H9 (cell line): ENCODE results near the gene TP53TG5. TPM values are rescaled to one million over a fixed set of nuclear protein-coding genes. Genes with fewer than 3 reads are reported as not detected.

ENCODE experiments used
- DNase-seq: peaks from one replicate; pipeline ENCODE4 v3.0.0-alpha.2; 2017
- H2AFZ ChIP-seq: one replicate; pipeline ENCODE4 v1.6.1; 2013; ENCODE audit warnings: mild to moderate bottlenecking, low read length, control low read depth, moderate library complexity
- H2AK5ac ChIP-seq: 2 replicates; pipeline ENCODE4 v1.6.1; 2013; ENCODE audit warnings: low read length, control low read depth, mixed read lengths; ENCODE audit not compliant: insufficient read length
- H2BK120ac ChIP-seq: one replicate; pipeline ENCODE4 v1.6.1; 2013; ENCODE audit warnings: low read depth, mild to moderate bottlenecking, low read length, control low read depth, inconsistent platforms; ENCODE audit not compliant: poor library complexity, severe bottlenecking
- H2BK12ac ChIP-seq: 2 replicates; pipeline ENCODE4 v1.6.1; 2013; ENCODE audit warnings: low read length, control low read depth, mixed read lengths, low read depth; ENCODE audit not compliant: insufficient read length
- H2BK15ac ChIP-seq: 2 replicates; pipeline ENCODE4 v1.6.1; 2013; ENCODE audit warnings: low read depth, low read length, control low read depth
- H2BK20ac ChIP-seq: one replicate; pipeline ENCODE4 v1.6.1; 2013; ENCODE audit warnings: low read depth, mild to moderate bottlenecking, low read length, control low read depth, inconsistent platforms; ENCODE audit not compliant: poor library complexity, severe bottlenecking
- H2BK5ac ChIP-seq: 2 replicates; pipeline ENCODE4 v1.6.1; 2013; ENCODE audit warnings: low read length, control low read depth, mixed read lengths; ENCODE audit not compliant: insufficient read length
- H3K14ac ChIP-seq: 2 replicates; pipeline ENCODE4 v1.6.1; 2013; ENCODE audit warnings: low read length, control low read depth; ENCODE audit not compliant: insufficient read depth
- H3K18ac ChIP-seq: 2 replicates; pipeline ENCODE4 v1.6.1; 2013; ENCODE audit warnings: low read depth, mild to moderate bottlenecking, mixed read lengths, low read length, control low read depth; ENCODE audit not compliant: insufficient read length
- H3K23ac ChIP-seq: 2 replicates; pipeline ENCODE4 v1.6.1; 2013; ENCODE audit warnings: low read length, control low read depth, mixed read lengths, low read depth; ENCODE audit not compliant: insufficient read length
- H3K23me2 ChIP-seq: 2 replicates; pipeline ENCODE4 v1.6.1; 2013; ENCODE audit warnings: low read depth, mild to moderate bottlenecking, mixed read lengths, low read length, control low read depth; ENCODE audit not compliant: insufficient read length, poor library complexity, severe bottlenecking
- H3K27ac ChIP-seq: 2 replicates; pipeline ENCODE4 v1.5.1; 2013; ENCODE audit warnings: low read length, control low read depth, mixed read lengths, low read depth; ENCODE audit not compliant: insufficient read length
- H3K27me3 ChIP-seq: 2 replicates; pipeline ENCODE4 v1.6.1; 2013; ENCODE audit warnings: low read length, control low read depth, inconsistent platforms; ENCODE audit not compliant: insufficient read depth
- H3K4ac ChIP-seq: 2 replicates; pipeline ENCODE4 v1.6.1; 2013; ENCODE audit warnings: low read depth, mild to moderate bottlenecking, control low read depth, inconsistent platforms, low read length, moderate library complexity
- H3K4me1 ChIP-seq: 2 replicates; pipeline ENCODE4 v1.6.1; 2013; ENCODE audit warnings: low read length, control low read depth, inconsistent platforms; ENCODE audit not compliant: insufficient read depth
- H3K4me2 ChIP-seq: 2 replicates; pipeline ENCODE4 v1.6.1; 2013; ENCODE audit warnings: low read length, control low read depth, mixed read lengths; ENCODE audit not compliant: insufficient read length, insufficient read depth
- H3K56ac ChIP-seq: 2 replicates; pipeline ENCODE4 v1.6.1; 2013; ENCODE audit warnings: low read depth, mild to moderate bottlenecking, mixed read lengths, low read length, control low read depth; ENCODE audit not compliant: insufficient read length
- H3K79me1 ChIP-seq: 2 replicates; pipeline ENCODE4 v1.6.1; 2013; ENCODE audit warnings: low read depth, mild to moderate bottlenecking, moderate library complexity, low read length, control low read depth, inconsistent platforms; ENCODE audit not compliant: insufficient read depth, poor library complexity, severe bottlenecking
- H3K79me2 ChIP-seq: 2 replicates; pipeline ENCODE4 v1.6.1; 2013; ENCODE audit warnings: low read length, control low read depth, inconsistent platforms; ENCODE audit not compliant: insufficient read depth
- H3K9ac ChIP-seq: 2 replicates; pipeline ENCODE4 v1.6.1; 2013; ENCODE audit warnings: low read length, control low read depth, mixed read lengths; ENCODE audit not compliant: insufficient read length; ENCODE audit errors: extremely low read depth
- H3K9me3 ChIP-seq: one replicate; pipeline ENCODE4 v1.6.1; 2013; ENCODE audit warnings: low read depth, low read length, inconsistent platforms; ENCODE audit not compliant: control insufficient read depth
- H3T11ph ChIP-seq: one replicate; pipeline ENCODE4 v1.6.1; 2013; ENCODE audit warnings: mild to moderate bottlenecking, low read length, control low read depth, inconsistent platforms
- H4K20me1 ChIP-seq: one replicate; pipeline ENCODE4 v1.6.1; 2013; ENCODE audit not compliant: control insufficient read depth, insufficient read length, insufficient read depth
- H4K5ac ChIP-seq: 2 replicates; pipeline ENCODE4 v1.6.1; 2013; ENCODE audit warnings: low read depth, mild to moderate bottlenecking, mixed read lengths, low read length, control low read depth; ENCODE audit not compliant: insufficient read length
- H4K8ac ChIP-seq: replicated peaks from 2 replicates; pipeline ENCODE4 v1.6.1; 2013; ENCODE audit warnings: low read length, control low read depth, mixed read lengths, low read depth; ENCODE audit not compliant: insufficient read length
- H4K91ac ChIP-seq: 2 replicates; pipeline ENCODE4 v1.6.1; 2013; ENCODE audit warnings: low read depth, mild to moderate bottlenecking, moderate library complexity, mixed read lengths, low read length, control low read depth; ENCODE audit not compliant: insufficient read length
- H3K27ac Mint-ChIP-seq, 3 experiments: 2 replicates in 2 of 3; 3 replicates in 1 of 3; pipeline ENCODE4 v1.8.0; 2020 to 2021; ENCODE audit warnings: mixed read lengths in 3 of 3, mild to moderate bottlenecking in 1 of 3, moderate library complexity in 1 of 3
- H3K27me3 Mint-ChIP-seq: 2 replicates; pipeline ENCODE4 v1.8.0; 2021; ENCODE audit warnings: low read depth, mild to moderate bottlenecking, moderate library complexity, mixed read lengths
- H3K36me3 Mint-ChIP-seq, 3 experiments: 2 replicates in 2 of 3; 3 replicates in 1 of 3; pipeline ENCODE4 v1.8.0; 2020 to 2021; ENCODE audit warnings: low read depth in 3 of 3, mixed read lengths in 3 of 3; ENCODE audit not compliant: insufficient read depth in 1 of 3
- H3K4me1 Mint-ChIP-seq, 2 experiments: 2 replicates each; pipeline ENCODE4 v1.8.0; 2020; ENCODE audit warnings: mixed read lengths in 2 of 2
- H3K4me3 Mint-ChIP-seq, 2 experiments: 2 replicates in 1 of 2; 3 replicates in 1 of 2; pipeline ENCODE4 v1.8.0; 2020 to 2021; ENCODE audit warnings: mild to moderate bottlenecking in 2 of 2, mixed read lengths in 2 of 2, moderate library complexity in 1 of 2
- H3K9me3 Mint-ChIP-seq, 2 experiments: 2 replicates in 1 of 2; 3 replicates in 1 of 2; pipeline ENCODE4 v1.8.0; 2020; ENCODE audit warnings: mild to moderate bottlenecking in 2 of 2, mixed read lengths in 2 of 2, moderate library complexity in 1 of 2
- WGBS: extraction: QIAGEN DNeasy Blood & Tissue Kit; methylation state at CpG from one replicate; pipeline ENCODE4 v1.1.7; 2013; ENCODE audit warnings: missing lambda C conversion rate, low lambda C conversion rate, mixed read lengths; ENCODE audit not compliant: insufficient read length; ENCODE audit errors: extremely low coverage; 5-methylcytosine and 5-hydroxymethylcytosine counted together
- total RNA-seq: library from RNA; stranded (reverse); gene quantifications from 2 replicates; pipeline ENCODE4 v1.2.1, GENCODE V29; 2021
- TF ChIP-seq, protein P1 (sequence below): fragments of 200-600 bp; sonication (generic); conservative IDR thresholded peaks from 3 replicates; pipeline ENCODE4 v1.8.0; 2021; ENCODE audit warnings: antibody characterized with exemption, mild to moderate bottlenecking

The TP53TG5 gene
- total RNA-seq, 1 experiment from 2014 or later = not detected

DNA sequence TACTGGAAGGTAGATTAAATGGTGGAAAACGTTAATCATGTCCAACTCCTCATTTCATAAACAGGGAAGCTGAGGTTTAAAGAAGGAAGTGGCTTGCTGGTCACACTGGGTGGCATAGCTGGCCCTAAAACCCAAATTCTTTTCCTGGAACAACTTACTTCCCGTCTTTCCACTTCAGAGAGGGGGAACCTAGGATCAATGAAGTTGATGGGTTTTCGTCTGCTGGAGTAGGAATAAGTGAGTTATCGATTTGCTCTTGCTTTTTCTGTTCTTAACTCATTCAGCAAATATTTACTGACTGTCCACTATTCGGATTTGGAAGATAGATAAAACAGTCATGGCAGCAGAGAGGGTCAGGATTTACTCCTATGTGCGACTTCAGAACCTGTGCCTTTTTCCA, 16.3 kb downstream of the TP53TG5 start:
- Mint-ChIP-seq H3K4me1 (peaks cover 33 to 35% of the 10 kb centered on the region in 2 experiments), H3K36me3 (peaks cover 4 to 13% (median 4%) of the 10 kb centered on the region in 3 experiments; a peak in 6 of 7 replicates), H3K9me3 (no peaks in the 10 kb centered on the region), H3K27me3 (no peaks in the 10 kb centered on the region), H3K27ac (no peak overlapping the region), H3K4me3 (no peak overlapping the region)
- H2AFZ ChIP-seq = no peak overlapping the region
- no peak overlapping the region for H3K4me2 ChIP-seq
- no peak overlapping the region for H4K91ac ChIP-seq
- no peak for DNase-seq
- peaks cover 6% of the 10 kb centered on the region; the same call in 1 of the 2 replicates for H3K4me1 ChIP-seq
- H3K9ac ChIP-seq = no peak overlapping the region
- H4K20me1 ChIP-seq = no peaks in the 10 kb centered on the region
- H3K56ac ChIP-seq = no peak overlapping the region
- no peak overlapping the region for H2BK20ac ChIP-seq
- WGBS = no CpG with 5 or more reads among the region's 6 CpGs
- H3K23ac ChIP-seq = no peak overlapping the region
- no peak overlapping the region for H3T11ph ChIP-seq
- H3K27ac ChIP-seq = no peak overlapping the region
- H2BK12ac ChIP-seq = no peak overlapping the region
- H4K8ac ChIP-seq = no peak overlapping the region
- H3K18ac ChIP-seq = no peak overlapping the region
- H3K27me3 ChIP-seq = no peaks in the 10 kb centered on the region
- peaks cover 9% of the 10 kb centered on the region for H3K23me2 ChIP-seq
- H3K79me2 ChIP-seq = no peaks in the 10 kb centered on the region; the same call in 1 of the 2 replicates
- TF ChIP-seq, protein P1, sequence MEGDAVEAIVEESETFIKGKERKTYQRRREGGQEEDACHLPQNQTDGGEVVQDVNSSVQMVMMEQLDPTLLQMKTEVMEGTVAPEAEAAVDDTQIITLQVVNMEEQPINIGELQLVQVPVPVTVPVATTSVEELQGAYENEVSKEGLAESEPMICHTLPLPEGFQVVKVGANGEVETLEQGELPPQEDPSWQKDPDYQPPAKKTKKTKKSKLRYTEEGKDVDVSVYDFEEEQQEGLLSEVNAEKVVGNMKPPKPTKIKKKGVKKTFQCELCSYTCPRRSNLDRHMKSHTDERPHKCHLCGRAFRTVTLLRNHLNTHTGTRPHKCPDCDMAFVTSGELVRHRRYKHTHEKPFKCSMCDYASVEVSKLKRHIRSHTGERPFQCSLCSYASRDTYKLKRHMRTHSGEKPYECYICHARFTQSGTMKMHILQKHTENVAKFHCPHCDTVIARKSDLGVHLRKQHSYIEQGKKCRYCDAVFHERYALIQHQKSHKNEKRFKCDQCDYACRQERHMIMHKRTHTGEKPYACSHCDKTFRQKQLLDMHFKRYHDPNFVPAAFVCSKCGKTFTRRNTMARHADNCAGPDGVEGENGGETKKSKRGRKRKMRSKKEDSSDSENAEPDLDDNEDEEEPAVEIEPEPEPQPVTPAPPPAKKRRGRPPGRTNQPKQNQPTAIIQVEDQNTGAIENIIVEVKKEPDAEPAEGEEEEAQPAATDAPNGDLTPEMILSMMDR = no peak
- H2BK5ac ChIP-seq = no peak overlapping the region
- H3K4ac ChIP-seq = no peak overlapping the region
- H2AK5ac ChIP-seq = no peak overlapping the region
- no peak overlapping the region for H4K5ac ChIP-seq
- no peak overlapping the region for H3K14ac ChIP-seq
- no peak overlapping the region for H2BK15ac ChIP-seq
- H3K9me3 ChIP-seq = no peaks in the 10 kb centered on the region
- H3K79me1 ChIP-seq = peaks cover 2% of the 10 kb centered on the region
- no peak overlapping the region for H2BK120ac ChIP-seq
